K562 (cell line): ENCODE data around the gene CSNK1D. TPM values are rescaled to one million over a fixed set of nuclear protein-coding genes. Genes with fewer than 3 reads are reported as not detected.

Source experiments
- CHD2 ChIP-seq: IDR thresholded peaks from 2 replicates; pipeline ENCODE4 v1.6.1; 2011; ENCODE audit warnings: low read depth, low read length
- DNMT1 ChIP-seq: fragments of 450-650 bp; IDR thresholded peaks from 2 replicates; pipeline ENCODE4 v1.6.1; 2016; ENCODE audit warnings: antibody characterized with exemption, mild to moderate bottlenecking
- ELK1 ChIP-seq: sonication (generic); formaldehyde crosslinking; IDR thresholded peaks from 2 replicates; pipeline ENCODE4 v1.8.1; 2022; ENCODE audit warnings: missing genetic modification reagents
- FOXJ3 ChIP-seq: sonication (generic); formaldehyde crosslinking; IDR thresholded peaks from 2 replicates; pipeline ENCODE4 v1.4.0; 2020; ENCODE audit warnings: mild to moderate bottlenecking, missing genetic modification reagents
- FUS ChIP-seq: fragments of 200-400 bp; formaldehyde crosslinking; optimal IDR thresholded peaks from 2 replicates; pipeline ENCODE3; 2017; ENCODE audit warnings: low read depth, low read length
- HSF4 ChIP-seq: fragments of 250-450 bp; sonication (Bioruptor Pico); IDR thresholded peaks from 2 replicates; pipeline ENCODE4 v2.1.2; 2022; ENCODE audit warnings: mild to moderate bottlenecking, moderate library complexity, borderline replicate concordance
- MNT ChIP-seq, 2 experiments: fragments of 450-650 bp; conservative IDR thresholded peaks; 2 replicates each; pipeline ENCODE4 v1.6.1; 2017; ENCODE audit warnings: mild to moderate bottlenecking in 2 of 2, moderate library complexity in 2 of 2
- POLR2B ChIP-seq: fragments of 450-650 bp; IDR thresholded peaks from 2 replicates; pipeline ENCODE4 v1.6.1; 2018; ENCODE audit warnings: low read depth; ENCODE audit not compliant: partially characterized antibody
- POLR3A ChIP-seq: IDR thresholded peaks from 2 replicates; pipeline ENCODE4 v1.6.1; 2011; ENCODE audit warnings: borderline replicate concordance, mild to moderate bottlenecking, moderate library complexity; ENCODE audit not compliant: insufficient read length, insufficient read depth; ENCODE audit errors: extremely low read depth
- PRPF4 ChIP-seq: fragments of 200-400 bp; formaldehyde crosslinking; IDR thresholded peaks from one replicate; pipeline ENCODE4 v1.6.1; 2017; ENCODE audit warnings: low read length, low read depth, mild to moderate bottlenecking; ENCODE audit not compliant: insufficient read depth, poor library complexity, severe bottlenecking
- RNF219 ChIP-seq: fragments of 250-450 bp; sonication (Bioruptor Pico); IDR thresholded peaks from 2 replicates; pipeline ENCODE4 v1.5.0; 2022; ENCODE audit warnings: mild to moderate bottlenecking
- TEAD2 ChIP-seq: fragments of 450-650 bp; IDR thresholded peaks from 2 replicates; pipeline ENCODE4 v1.6.1; 2016; ENCODE audit warnings: missing genetic modification characterization, control low read depth, missing compliant biosample characterization
- ZKSCAN3 ChIP-seq: fragments of 250-450 bp; sonication (Bioruptor Pico); IDR thresholded peaks from 2 replicates; pipeline ENCODE4 v1.4.0; 2020
- ZNF12 ChIP-seq: sonication (generic); formaldehyde crosslinking; IDR thresholded peaks from 2 replicates; pipeline ENCODE4 v1.4.0; 2020; ENCODE audit warnings: mild to moderate bottlenecking, missing genetic modification reagents
- ZNF224 ChIP-seq: sonication (generic); formaldehyde crosslinking; IDR thresholded peaks from 2 replicates; pipeline ENCODE4 v1.8.0; 2022; ENCODE audit warnings: mild to moderate bottlenecking, missing genetic modification reagents
- ZNF445 ChIP-seq: fragments of 250-450 bp; sonication (Bioruptor Pico); IDR thresholded peaks from 2 replicates; pipeline ENCODE4 v1.4.0; 2020; ENCODE audit warnings: low read depth, mild to moderate bottlenecking, moderate library complexity
- ZNF507 ChIP-seq: conservative IDR thresholded peaks from 2 replicates; pipeline ENCODE4 v1.6.1; 2017; ENCODE audit warnings: missing genetic modification characterization, missing compliant biosample characterization
- ZNF583 ChIP-seq: fragments of 250-450 bp; sonication (Bioruptor Pico); IDR thresholded peaks from 2 replicates; pipeline ENCODE4 v1.4.0; 2020
- polyA plus RNA-seq, 8 experiments: library from polyadenylated mRNA; depleted of rRNA in 4 of 8; stranded (reverse) in 5 of 8; unstranded in 3 of 8; fragments of >200 nt; fragmentation: Nextera tagmentation in 2 of 8; fragmentation: Illumina TruSeq in 1 of 8; extraction: Ambion mirVana in 2 of 8; extraction: Trizol in 1 of 8; gene quantifications; 2 replicates each; pipeline versions ENCODE4 v1.2.1 to v1.2.3, GENCODE V29; 2011 to 2014; ENCODE audit warnings: inconsistent platforms in 1 of 8, missing spikeins in 1 of 8
- total RNA-seq, 7 experiments: library from RNA; depleted of rRNA in 6 of 7; stranded (reverse); fragments of >200 nt in 6 of 7; fragmentation: Illumina TruSeq in 2 of 7; extraction: Trizol in 2 of 7; gene quantifications; 2 replicates each; pipeline versions ENCODE4 v1.2.1 to v1.2.3, GENCODE V29; 2011 to 2021; ENCODE audit warnings: low replicate concordance in 1 of 7
- TF ChIP-seq, protein P1 (sequence below): sonication (generic); formaldehyde crosslinking; IDR thresholded peaks from 2 replicates; pipeline ENCODE4 v1.8.0; 2022; ENCODE audit warnings: mild to moderate bottlenecking, missing genetic modification reagents

CSNK1D gene
- total and polyA plus RNA-seq, 9 of the 15 experiments (the other 6 are each of a cell fraction or from before 2014, with no cell fraction given), result 6.5 to 133 (median 41.3) TPM

GRCh38 chr17:82236142-82236971, 37.1 kb downstream of the CSNK1D start (continued):
- TF ChIP-seq PRPF4 (peak; percentile 15), ELK1 (CRISPR knock-in tag) (no peak), POLR3A (no peak), ZNF507 (tag) (no peak), ZNF583 (CRISPR knock-in tag) (no peak), ZNF224 (CRISPR knock-in tag) (no peak), ZKSCAN3 (CRISPR knock-in tag) (no peak), TEAD2 (tag) (no peak), POLR2B (no peak), FUS (no peak), ZNF445 (CRISPR knock-in tag) (no peak), FOXJ3 (CRISPR knock-in tag) (no peak), ZNF12 (CRISPR knock-in tag) (no peak; the same call in 1 of the 2 replicates), DNMT1 (no peak), MNT (conservative IDR thresholded peaks at IDR 0.05) (peak; percentile 19 to 36; a peak in 1 of 4 replicates), HSF4 (CRISPR knock-in tag) (no peak), CHD2 (no peak), RNF219 (CRISPR knock-in tag) (no peak)
- TF ChIP-seq, protein P1, sequence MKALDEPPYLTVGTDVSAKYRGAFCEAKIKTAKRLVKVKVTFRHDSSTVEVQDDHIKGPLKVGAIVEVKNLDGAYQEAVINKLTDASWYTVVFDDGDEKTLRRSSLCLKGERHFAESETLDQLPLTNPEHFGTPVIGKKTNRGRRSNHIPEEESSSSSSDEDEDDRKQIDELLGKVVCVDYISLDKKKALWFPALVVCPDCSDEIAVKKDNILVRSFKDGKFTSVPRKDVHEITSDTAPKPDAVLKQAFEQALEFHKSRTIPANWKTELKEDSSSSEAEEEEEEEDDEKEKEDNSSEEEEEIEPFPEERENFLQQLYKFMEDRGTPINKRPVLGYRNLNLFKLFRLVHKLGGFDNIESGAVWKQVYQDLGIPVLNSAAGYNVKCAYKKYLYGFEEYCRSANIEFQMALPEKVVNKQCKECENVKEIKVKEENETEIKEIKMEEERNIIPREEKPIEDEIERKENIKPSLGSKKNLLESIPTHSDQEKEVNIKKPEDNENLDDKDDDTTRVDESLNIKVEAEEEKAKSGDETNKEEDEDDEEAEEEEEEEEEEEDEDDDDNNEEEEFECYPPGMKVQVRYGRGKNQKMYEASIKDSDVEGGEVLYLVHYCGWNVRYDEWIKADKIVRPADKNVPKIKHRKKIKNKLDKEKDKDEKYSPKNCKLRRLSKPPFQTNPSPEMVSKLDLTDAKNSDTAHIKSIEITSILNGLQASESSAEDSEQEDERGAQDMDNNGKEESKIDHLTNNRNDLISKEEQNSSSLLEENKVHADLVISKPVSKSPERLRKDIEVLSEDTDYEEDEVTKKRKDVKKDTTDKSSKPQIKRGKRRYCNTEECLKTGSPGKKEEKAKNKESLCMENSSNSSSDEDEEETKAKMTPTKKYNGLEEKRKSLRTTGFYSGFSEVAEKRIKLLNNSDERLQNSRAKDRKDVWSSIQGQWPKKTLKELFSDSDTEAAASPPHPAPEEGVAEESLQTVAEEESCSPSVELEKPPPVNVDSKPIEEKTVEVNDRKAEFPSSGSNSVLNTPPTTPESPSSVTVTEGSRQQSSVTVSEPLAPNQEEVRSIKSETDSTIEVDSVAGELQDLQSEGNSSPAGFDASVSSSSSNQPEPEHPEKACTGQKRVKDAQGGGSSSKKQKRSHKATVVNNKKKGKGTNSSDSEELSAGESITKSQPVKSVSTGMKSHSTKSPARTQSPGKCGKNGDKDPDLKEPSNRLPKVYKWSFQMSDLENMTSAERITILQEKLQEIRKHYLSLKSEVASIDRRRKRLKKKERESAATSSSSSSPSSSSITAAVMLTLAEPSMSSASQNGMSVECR (CRISPR knock-in tag), result no peak
